Central memory CD4-positive, alpha-beta T cell (primary cell): ENCODE data around the gene PAK5.

Experiments
- DNase-seq: peaks from one replicate; pipeline ENCODE4 v3.0.0; 2022

PAK5 gene

DNA sequence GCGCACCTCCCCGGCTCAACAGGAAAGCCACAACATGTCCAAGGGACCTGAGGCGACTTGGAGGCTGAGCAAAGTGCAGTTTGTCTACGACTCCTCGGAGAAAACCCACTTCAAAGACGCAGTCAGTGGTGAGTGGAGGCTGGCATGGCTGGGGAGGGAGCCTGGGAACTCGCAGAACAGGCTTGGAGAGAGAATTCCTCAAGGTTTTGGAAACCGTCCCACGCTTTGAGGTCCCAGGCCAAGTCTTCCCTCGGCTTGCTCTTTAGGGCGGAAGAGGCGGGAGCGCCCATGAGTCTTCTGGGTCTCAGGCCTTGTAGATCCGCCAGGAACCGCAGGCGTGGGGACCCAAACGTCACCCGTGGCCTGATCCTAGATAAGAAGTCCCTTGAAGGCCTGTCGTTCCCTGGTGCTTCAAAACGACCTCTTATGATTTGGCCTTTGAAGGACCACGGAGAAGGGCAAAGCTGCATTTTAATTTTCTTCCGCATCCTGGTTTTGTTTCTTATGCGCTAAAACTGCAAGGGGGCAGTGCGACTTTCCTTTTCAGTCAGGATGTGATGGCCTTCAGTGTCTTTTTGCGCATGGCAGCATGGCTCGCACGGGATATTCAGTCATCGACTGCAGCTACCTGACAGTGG, 322.5 kb downstream of the PAK5 start:
- no peak for DNase-seq

- no peak for DNase-seq
These were observed 323.1 kb downstream of the PAK5 start for GRCh38 chr20:9515741-9516233.

DNA sequence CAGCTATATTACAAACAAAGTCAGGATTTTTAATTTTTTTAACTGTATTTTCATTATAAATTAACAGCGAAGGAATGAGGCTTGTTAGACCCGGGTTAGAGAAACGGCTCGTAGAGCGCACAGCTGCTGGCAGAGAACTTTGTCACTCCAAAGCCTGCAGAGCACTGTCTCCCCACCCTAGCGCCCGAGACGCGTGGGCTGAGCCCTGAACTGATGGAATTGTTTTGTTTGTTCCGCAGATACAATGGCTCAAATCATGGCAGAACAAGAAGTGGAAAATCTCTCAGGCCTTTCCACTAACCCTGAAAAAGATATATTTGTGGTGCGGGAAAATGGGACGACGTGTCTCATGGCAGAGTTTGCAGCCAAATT, 323.7 kb downstream of the PAK5 start:
- no peak for DNase-seq

GRCh38 chr20:9514461-9515213, 324.2 kb downstream of the PAK5 start, which contains the start of gene LAMP5:
TSS of gene LAMP5 (plus strand) at chr20:9514590. CDS start at chr20:9514853, 263 bp downstream.
- DNase-seq, result no peak

DNA sequence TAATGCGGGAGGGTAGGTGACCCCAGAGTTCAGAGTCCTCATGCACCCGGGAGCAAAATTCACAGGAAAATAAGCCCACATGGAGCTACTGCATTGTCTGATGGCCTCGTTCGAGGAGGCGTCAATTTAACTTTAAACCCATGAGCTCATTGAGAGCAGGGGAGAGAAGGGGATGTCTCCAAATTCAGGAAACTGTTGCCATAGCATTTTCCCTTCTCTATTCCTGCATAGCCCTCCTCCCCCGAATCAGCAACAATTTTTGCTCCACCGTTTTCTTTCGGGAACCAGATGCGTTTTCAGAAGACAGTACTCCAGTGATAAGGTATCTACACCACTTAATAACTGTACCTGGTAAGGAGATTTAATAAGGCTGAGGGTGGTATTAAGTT, 324.8 kb downstream of the PAK5 start:
- DNase-seq, result no peak

- DNase-seq, result no peak
These were observed 328.0 kb downstream of the PAK5 start for GRCh38 chr20:9510911-9511310.

DNA sequence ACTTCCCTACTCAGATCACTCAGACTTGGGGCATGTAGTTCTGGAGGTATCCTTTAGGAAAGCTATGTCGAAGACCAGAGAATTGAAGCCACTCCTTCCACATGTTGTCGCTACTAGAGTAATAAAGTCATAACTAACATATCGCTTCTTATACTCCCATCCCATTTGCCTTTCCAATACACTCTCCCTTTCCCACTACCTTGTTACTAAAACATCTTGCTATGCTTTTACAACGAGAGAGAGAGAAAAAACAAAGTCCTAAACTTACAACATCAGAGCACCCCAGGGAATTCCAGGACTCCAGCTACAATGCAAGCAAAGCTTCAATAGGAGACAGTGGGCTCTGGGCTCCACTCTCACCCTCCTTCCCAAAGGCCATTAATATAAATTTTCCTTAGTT, 329.6 kb downstream of the PAK5 start:
- DNase-seq, result no peak

GRCh38 chr20:9508696-9509178, 330.1 kb downstream of the PAK5 start:
- DNase-seq, result no peak

GRCh38 chr20:9508240-9508661, 330.6 kb downstream of the PAK5 start:
- no peak for DNase-seq

DNA sequence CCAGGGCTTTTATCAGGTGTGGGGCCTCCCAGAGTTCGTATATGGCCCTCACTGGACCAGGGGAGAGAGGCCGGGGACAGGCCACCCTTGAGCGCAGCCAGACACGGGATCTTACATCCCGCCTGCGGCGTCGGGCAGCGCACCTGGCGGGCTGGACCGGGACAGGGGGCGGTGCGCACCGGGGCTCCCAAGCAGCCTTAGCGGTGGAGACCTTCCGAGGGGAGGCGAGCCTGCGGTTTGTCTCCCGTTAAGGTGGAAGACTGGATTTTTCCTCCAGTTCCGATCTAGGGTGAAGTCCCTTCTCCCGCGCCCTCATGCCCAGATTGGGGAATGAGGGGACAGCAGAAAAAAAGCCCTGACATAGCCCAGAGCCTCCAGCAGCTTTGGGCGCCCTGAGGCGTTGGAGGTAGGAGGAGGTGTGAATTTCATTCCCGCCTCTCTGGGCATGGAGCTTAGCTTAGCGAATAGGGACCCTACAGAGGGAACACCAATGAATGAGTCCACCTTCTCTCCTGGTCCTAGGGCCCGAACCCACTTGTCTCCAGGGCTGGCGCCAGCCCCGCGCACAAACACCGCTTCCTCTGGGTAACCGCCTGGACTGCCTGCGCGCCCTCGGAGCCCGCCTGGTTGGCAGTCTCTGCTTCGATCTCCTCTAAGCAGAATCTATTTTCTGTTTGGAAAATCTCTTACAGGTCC, 331.2 kb downstream of the PAK5 start:
- DNase-seq, result no peak

DNA sequence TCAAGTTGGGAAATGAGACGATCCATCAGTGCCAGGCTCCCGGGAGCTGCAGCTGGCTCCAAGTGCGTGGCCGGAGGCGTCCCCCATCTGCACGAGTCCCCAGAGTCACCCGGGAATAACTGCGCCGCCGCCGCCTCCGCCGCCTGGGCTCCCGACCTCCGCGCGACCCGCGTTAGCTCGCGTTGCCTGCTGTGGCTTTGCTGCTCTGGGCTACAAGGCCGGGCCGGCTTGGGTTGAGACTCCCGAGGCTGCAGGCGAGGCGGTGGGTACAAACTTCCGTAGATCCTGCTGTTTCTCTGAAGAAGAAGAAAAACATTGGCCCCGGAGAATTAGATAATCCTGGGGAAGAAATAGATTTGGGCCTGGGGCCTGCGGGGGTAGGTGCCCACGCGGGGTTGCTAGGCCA, 331.9 kb downstream of the PAK5 start:
- DNase-seq, result no peak

GRCh38 chr20:9506280-9506821, 332.5 kb downstream of the PAK5 start:
- DNase-seq, result no peak

GRCh38 chr20:9503526-9504245, 335.2 kb downstream of the PAK5 start:
- no peak for DNase-seq

DNA sequence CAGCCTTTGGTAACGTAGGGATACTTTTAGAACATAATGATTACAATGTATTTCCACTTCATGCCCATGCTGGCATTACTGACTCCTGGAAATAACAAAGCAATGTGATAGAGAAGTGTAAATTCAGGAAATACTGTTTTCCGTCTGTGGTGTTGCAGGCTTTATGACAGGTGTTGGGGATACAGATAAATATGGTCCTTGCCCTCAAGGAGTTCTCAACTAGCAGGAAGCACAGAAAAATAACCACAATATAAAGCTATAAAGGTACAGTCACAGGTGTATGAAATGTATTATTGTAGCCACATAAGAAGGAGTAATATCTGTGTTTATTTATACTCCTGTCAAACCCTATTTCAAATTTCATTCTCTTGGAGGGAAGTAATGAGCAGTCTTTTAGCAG, 337.4 kb downstream of the PAK5 start:
- DNase-seq, result no peak

- no peak for DNase-seq
These were observed 338.8 kb downstream of the PAK5 start for GRCh38 chr20:9500121-9500520.

DNA sequence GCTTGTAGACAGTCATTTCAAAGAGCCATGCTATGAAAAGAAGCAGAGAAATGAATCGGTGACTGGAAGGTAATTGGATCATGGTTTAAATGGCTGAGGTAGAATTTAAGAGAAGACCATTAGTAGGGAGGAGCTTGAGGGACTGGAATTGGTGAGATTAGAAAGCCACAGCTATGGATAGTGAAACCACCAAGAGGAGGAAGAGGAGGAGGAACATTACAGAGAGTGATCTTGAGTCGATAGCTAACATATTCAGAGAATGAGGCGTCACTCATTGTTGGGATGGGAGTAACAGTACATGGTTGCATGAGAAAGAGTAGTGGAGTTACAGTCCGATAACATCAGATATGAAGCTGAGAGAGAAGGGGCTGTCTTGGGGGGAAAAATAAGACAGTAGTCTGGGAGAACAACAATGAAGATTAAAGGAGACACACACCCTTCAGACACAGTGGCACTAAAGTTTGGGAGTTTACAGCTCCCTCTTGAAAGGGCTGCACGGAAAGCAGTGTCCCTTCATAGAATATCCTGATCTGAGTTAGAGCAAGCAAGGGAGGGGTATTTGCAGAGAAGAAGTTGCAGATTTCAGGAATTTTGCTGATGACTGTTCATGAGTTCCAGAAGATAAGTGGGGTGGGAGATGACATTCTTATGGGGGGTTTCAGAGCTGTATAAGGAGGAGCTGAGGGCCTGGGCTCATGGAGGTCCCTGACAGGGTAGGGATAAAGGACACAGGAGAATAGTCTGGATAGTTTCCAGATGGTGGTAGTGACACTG, 339.6 kb downstream of the PAK5 start:
- no peak for DNase-seq

DNA sequence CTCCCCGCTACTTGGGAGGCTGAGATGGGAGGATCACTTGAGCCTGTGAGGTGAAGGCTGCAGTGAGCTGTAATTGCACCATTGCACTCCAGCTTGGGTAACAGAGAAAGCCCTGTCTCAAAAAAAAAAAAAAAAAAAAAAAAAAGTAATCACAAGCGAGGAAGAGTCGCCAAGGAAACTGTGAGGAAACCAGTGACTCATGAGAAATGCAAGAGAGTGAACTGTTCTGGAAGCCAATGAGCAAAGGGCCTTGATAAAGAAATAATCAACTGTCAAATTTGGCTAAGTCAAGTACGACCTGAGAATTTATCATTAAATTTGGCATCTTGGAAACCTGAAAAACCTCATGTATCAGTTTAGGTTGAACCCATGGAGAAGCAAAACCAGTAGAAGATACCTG, 340.6 kb downstream of the PAK5 start:
- no peak for DNase-seq

GRCh38 chr20:9496155-9496554, 342.7 kb downstream of the PAK5 start:
- DNase-seq, result no peak

DNA sequence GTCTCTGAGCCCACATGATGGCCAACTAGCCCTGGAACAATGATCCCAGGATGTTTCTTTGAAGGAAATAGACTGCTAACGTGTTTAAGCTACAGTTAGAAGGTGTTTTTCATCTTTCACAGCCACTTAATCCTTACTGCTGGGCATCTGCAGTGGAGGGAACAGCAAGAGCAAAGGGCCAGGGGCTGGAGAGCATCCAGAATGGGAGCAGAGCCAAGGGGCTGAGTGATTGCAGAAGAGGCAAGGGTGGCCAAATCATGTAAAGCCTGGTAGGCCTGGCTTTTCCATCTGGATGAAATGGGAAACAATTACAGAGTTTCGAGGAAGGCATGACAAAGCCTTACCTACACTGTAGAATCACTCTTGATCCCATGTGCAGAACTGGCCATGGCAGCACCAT, 343.2 kb downstream of the PAK5 start:
- DNase-seq, result no peak

DNA sequence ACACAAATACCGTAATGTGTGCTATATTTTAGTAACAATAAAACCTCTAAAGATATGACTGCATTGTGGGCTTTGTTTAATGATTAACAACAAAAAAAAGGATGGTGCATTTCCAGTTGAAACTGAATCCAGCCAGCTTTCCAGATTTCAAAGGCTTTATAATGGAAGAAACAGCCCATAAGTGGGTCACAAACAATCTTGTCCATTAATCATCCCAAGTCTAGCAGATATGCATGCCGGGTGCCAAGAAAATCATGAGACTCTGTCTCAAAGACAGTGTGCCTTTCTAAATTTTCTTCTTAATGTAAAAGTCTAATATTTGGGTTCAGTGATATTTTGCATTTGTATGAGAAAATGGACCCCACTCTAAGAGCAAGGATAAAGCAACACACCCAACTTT, 345.1 kb downstream of the PAK5 start:
- DNase-seq, result no peak

- no peak for DNase-seq
These were observed 346.8 kb downstream of the PAK5 start for GRCh38 chr20:9492067-9492466.

- DNase-seq, result no peak
These were observed 347.6 kb downstream of the PAK5 start for GRCh38 chr20:9491324-9491723.
